Subcutaneous abdominal adipose tissue (tissue), 5 donors: ENCODE results near the gene ADAM19.
"Not testable (repeated sequence)": the region's sequence is repeated elsewhere in the genome, so short reads cannot be mapped to it uniquely, and the experiment has no call there.

Experiments
- H3K27ac ChIP-seq: one replicate; pipeline ENCODE4 v1.7.0; 2013; ENCODE audit warnings: low read depth, mild to moderate bottlenecking, inconsistent platforms, low read length, moderate library complexity
- H3K27me3 ChIP-seq, 5 donors: one replicate each; pipeline ENCODE4 v1.7.0; 2013; ENCODE audit warnings: low read length in 5 of 5, inconsistent platforms in 1 of 5; ENCODE audit not compliant: control insufficient read depth in 5 of 5, insufficient read depth in 4 of 5
- H3K36me3 ChIP-seq, 5 donors: one replicate each; pipeline ENCODE4 v1.7.0; 2013; ENCODE audit warnings: low read length in 5 of 5; ENCODE audit not compliant: control insufficient read depth in 5 of 5, insufficient read depth in 5 of 5
- H3K4me1 ChIP-seq, 5 donors: one replicate each; pipeline ENCODE4 v1.7.0; 2013; ENCODE audit warnings: low read length in 5 of 5, mild to moderate bottlenecking in 3 of 5, moderate library complexity in 1 of 5; ENCODE audit not compliant: control insufficient read depth in 5 of 5, insufficient read depth in 5 of 5
- H3K4me3 ChIP-seq, 5 donors: one replicate each; pipeline ENCODE4 v1.7.0; 2013; ENCODE audit warnings: low read length in 5 of 5, low read depth in 1 of 5
- H3K9ac ChIP-seq, 5 donors: one replicate each; pipeline ENCODE4 v1.7.0; 2013; ENCODE audit warnings: low read length in 5 of 5, mild to moderate bottlenecking in 4 of 5, moderate library complexity in 3 of 5
- H3K9me3 ChIP-seq, 5 donors: one replicate each; pipeline ENCODE4 v1.7.0; 2013; ENCODE audit warnings: low read length in 5 of 5; ENCODE audit not compliant: control insufficient read depth in 5 of 5
- donor health status: healthy.
- donor health status: healthy.
- donor health status: healthy.
- donor health status: healthy.
- donor health status: healthy.

ADAM19 gene

GRCh38 chr5:157445745-157446411 lies 129.7 kb downstream of the ADAM19 start:
- Histone ChIP-seq H3K9ac (no peak overlapping the region), H3K27me3 (peaks cover 0 to 7% (median 3%) of the 10 kb centered on the region in 5 donors), H3K27ac (no peak overlapping the region)

GRCh38 chr5:157444224-157444623 lies 131.4 kb downstream of the ADAM19 start:
- peaks cover 0 to 7% (median 3%) of the 10 kb centered on the region in 5 donors for H3K27me3 ChIP-seq
- no peaks in the 10 kb centered on the region for H3K36me3 ChIP-seq
- no peak overlapping the region for H3K27ac ChIP-seq
- H3K9ac ChIP-seq: no peak overlapping the region
- no peak overlapping the region for H3K4me3 ChIP-seq
- H3K4me1 ChIP-seq: peaks cover 0 to 12% (median 8%) of the 10 kb centered on the region in 5 donors
- peaks cover 0 to 2% (median 0%) of the 10 kb centered on the region in 5 donors for H3K9me3 ChIP-seq

More at GRCh38 chr5:157445745-157446411, 129.7 kb downstream of the ADAM19 start:
- H3K9me3 ChIP-seq: peaks cover 0 to 2% (median 0%) of the 10 kb centered on the region in 5 donors
- peaks cover 4 to 18% (median 14%) of the 10 kb centered on the region in 5 donors for H3K4me1 ChIP-seq
- H3K36me3 ChIP-seq: no peaks in the 10 kb centered on the region
- H3K4me3 ChIP-seq: no peak overlapping the region

DNA sequence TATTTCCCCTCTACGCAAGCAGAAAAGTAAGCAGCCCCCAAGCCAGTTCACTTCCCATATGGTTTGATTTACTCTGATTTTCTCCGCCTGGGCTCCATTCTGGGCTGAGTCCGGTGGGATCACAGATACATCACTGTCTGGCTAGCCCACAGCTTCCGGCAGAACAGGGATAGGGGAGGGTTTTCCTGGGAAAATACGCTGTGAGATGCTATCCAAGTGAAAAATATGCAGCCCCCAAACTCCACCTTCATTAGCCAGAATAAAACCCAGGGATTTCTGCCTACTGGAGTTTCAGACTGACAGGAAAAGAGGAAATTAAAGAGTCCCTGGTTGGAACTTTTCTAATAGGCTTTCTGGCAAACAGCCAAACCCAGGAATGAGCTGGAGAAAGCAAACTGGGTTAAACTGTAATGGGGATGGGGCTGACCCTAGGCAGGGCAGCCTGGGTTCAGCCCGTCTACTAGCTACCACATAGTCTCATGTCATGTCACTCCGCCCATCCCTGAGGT lies 132.5 kb downstream of the ADAM19 start:
- no peak overlapping the region for H3K27ac ChIP-seq
- peaks cover 0 to 7% (median 3%) of the 10 kb centered on the region in 5 donors for H3K4me1 ChIP-seq
- no peaks in the 10 kb centered on the region for H3K36me3 ChIP-seq
- no peak overlapping the region for H3K4me3 ChIP-seq
- no peak overlapping the region for H3K9ac ChIP-seq
- peaks cover 0 to 7% (median 3%) of the 10 kb centered on the region in 5 donors for H3K27me3 ChIP-seq
- peaks cover 0 to 2% (median 0%) of the 10 kb centered on the region in 5 donors for H3K9me3 ChIP-seq

DNA sequence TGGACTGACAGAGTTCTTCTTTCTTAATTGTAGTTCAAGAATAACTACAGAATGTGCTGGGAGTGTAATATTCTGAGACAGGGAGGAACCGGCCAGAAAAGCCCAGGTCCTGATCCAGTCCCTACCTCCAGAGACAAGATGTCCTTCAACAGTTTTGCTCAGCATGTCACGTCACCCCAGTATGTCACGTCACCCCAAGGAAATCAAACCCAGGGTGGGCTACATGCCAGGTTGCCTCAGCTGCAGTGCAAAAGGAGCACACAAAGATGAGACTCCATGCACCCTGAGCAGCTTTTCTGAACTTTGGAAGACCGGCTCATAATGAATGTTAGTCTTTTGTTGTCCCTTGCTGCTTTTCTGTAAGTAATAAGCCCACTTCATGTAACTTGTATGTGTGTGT lies 141.5 kb downstream of the ADAM19 start:
- no peaks in the 10 kb centered on the region for H3K36me3 ChIP-seq
- no peak overlapping the region for H3K9ac ChIP-seq
- no peak overlapping the region for H3K27ac ChIP-seq
- H3K9me3 ChIP-seq: no peaks in the 10 kb centered on the region
- no peaks in the 10 kb centered on the region for H3K27me3 ChIP-seq
- no peak overlapping the region for H3K4me3 ChIP-seq
- no peaks in the 10 kb centered on the region for H3K4me1 ChIP-seq

- Histone ChIP-seq H3K9ac (no peak overlapping the region), H3K9me3 (no peaks in the 10 kb centered on the region)
Measured at GRCh38 chr5:157431544-157432200, 143.9 kb downstream of the ADAM19 start.

DNA sequence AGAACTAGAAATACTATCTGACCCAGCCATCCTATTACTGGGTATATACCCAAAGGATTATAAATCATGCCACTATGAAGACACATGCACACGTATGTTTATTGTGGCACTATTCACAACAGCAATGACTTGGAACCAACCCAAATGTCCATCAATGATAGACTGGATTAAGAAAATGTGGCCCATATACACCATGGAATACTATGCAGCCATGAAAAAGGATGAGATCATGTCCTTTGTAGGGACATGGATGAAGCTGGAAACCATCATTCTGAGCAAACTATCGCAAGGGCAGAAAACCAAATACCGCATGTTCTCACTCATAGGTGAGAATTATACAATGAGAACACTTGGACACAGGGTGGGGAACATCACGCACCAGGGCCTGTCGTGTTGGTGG lies 145.7 kb downstream of the ADAM19 start:
- not testable (repeated sequence) for H3K4me1 ChIP-seq, H3K27me3 ChIP-seq, H3K27ac ChIP-seq, H3K9me3 ChIP-seq, H3K4me3 ChIP-seq, H3K9ac ChIP-seq, H3K36me3 ChIP-seq

More at GRCh38 chr5:157431544-157432200, 143.9 kb downstream of the ADAM19 start:
- Histone ChIP-seq H3K36me3 (no peaks in the 10 kb centered on the region), H3K27ac (no peak overlapping the region), H3K4me1 (no peaks in the 10 kb centered on the region), H3K4me3 (no peak overlapping the region), H3K27me3 (no peaks in the 10 kb centered on the region)
